ENCODE data around the gene SHROOM4. TPM values are rescaled to one million over a fixed set of nuclear protein-coding genes. Genes with fewer than 3 reads are reported as not detected.

SHROOM4 gene
- total RNA-seq, 3 donors from 2014 or later (not counting 1 experiment from before 2014, with no cell fraction given), result 0.05 to 0.09 TPM; not detected in 1

DNA sequence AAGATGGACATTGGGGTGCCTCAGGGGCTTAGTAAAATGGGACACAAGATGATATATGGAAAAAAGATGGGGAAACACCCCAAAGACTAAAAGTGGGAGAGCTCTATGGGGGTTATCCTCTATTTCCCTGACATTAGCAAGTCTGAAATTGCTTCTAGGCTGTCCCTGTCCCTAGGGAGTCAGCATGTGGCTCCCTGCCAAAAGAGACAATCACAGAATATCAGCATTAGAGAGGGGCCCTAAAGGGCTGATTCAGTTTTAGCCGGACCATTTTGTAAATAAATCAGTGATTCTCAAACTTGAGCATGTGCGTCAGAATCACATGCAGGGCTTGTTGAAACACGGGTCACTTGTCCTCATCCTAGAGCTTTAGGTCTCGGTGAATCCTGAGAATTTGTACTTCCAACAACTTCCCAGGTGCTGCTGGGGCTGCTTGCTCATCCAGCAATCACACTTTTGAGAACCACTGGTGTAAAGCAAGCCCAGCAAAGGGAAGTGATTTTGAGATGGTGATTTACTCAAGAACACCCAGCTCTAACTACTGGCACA lies 178.1 kb downstream of the SHROOM4 start:
- ATAC-seq (no peak), DNase-seq (no peak)
- no peaks in the 10 kb centered on the region for H3K9me3 ChIP-seq (ENCODE audit: control insufficient read depth, insufficient read depth, low read length)
- H3K4me1 Mint-ChIP-seq, result peaks cover 8 to 14% of the 10 kb centered on the region in 2 donors
- TF ChIP-seq, protein P1, sequence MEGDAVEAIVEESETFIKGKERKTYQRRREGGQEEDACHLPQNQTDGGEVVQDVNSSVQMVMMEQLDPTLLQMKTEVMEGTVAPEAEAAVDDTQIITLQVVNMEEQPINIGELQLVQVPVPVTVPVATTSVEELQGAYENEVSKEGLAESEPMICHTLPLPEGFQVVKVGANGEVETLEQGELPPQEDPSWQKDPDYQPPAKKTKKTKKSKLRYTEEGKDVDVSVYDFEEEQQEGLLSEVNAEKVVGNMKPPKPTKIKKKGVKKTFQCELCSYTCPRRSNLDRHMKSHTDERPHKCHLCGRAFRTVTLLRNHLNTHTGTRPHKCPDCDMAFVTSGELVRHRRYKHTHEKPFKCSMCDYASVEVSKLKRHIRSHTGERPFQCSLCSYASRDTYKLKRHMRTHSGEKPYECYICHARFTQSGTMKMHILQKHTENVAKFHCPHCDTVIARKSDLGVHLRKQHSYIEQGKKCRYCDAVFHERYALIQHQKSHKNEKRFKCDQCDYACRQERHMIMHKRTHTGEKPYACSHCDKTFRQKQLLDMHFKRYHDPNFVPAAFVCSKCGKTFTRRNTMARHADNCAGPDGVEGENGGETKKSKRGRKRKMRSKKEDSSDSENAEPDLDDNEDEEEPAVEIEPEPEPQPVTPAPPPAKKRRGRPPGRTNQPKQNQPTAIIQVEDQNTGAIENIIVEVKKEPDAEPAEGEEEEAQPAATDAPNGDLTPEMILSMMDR (IDR thresholded peaks at IDR 0.05), result no peak
- H3K9me3 Mint-ChIP-seq, result no peaks in the 10 kb centered on the region
- no peak overlapping the region for H3K27ac Mint-ChIP-seq
- H3K36me3 ChIP-seq (ENCODE audit: control insufficient read depth, insufficient read depth, low read length), result no peaks in the 10 kb centered on the region
- peaks cover 7% of the 10 kb centered on the region for H3K4me1 ChIP-seq (ENCODE audit: control insufficient read depth, insufficient read depth, low read length)
- no peaks in the 10 kb centered on the region for H3K27me3 Mint-ChIP-seq (ENCODE audit: low read depth in 2 of 2)
- WGBS (ENCODE audit: insufficient coverage), result 97% methylated on average over 4 of the region's 4 CpGs
- no peaks in the 10 kb centered on the region for H3K36me3 Mint-ChIP-seq
- no peak overlapping the region for H3K4me3 Mint-ChIP-seq
- H3K27me3 ChIP-seq (ENCODE audit: control insufficient read depth, insufficient read depth, low read length), result no peaks in the 10 kb centered on the region
- intact Hi-C loops (cut with micrococcal nuclease), result no loop called here
- H3K27ac ChIP-seq (ENCODE audit: low read length), result no peak overlapping the region
- no peak overlapping the region for H3K4me3 ChIP-seq (ENCODE audit: low read length)

DNA sequence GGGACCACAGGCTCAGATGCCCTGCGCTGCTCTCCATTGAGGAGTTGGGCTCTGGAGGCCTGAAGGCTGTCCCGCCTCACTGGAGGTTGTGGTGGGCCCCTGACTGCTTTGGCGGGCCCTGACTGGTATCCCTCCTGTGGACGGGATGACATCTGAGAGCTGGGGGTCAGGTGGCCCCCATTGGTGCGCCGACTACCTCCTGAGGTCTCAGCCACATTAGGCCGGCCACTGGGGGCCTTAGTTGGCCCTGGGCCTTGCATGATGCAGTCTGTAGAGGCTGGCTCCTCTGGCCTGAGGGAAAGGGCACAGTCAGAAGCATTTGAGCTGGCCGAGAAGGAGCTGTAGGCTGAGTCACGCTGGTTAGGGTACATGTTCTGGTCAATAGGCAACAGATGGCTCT lies 178.8 kb downstream of the SHROOM4 start:
- peaks cover 0 to 7% of the 10 kb centered on the region in 2 donors for H3K27me3 Mint-ChIP-seq (ENCODE audit: low read depth in 2 of 2)
- no peak overlapping the region for H3K27ac Mint-ChIP-seq

DNA sequence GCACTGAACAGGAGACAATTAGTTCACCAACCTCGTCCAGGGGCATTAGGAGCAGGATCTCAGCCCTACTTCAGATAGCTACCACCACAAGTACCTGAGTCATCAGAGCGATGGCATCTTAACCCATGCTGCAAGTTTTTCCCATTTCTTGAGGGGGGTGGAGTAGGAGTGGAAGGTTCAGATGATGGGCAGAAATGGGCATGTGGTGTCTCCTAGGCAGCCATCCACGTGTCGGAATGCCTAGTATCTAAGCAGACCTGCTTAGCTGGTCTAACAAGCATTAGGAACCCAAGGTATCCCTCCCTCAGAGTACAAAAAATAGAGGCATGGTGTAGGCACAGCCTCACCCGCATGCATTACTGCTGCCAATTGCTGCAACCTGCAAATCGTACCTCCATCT lies 184.2 kb downstream of the SHROOM4 start:
- H3K4me3 ChIP-seq (ENCODE audit: low read length), result no peak overlapping the region
- no peaks in the 10 kb centered on the region for H3K4me1 ChIP-seq (ENCODE audit: control insufficient read depth, insufficient read depth, low read length)
- WGBS (ENCODE audit: insufficient coverage), result 90% methylated on average over 5 of the region's 6 CpGs
- no peaks in the 10 kb centered on the region for H3K9me3 ChIP-seq (ENCODE audit: control insufficient read depth, insufficient read depth, low read length)
- Mint-ChIP-seq H3K36me3 (no peaks in the 10 kb centered on the region), H3K9me3 (no peaks in the 10 kb centered on the region), H3K27me3 (ENCODE audit: low read depth in 2 of 2) (peaks cover 0 to 8% of the 10 kb centered on the region in 2 donors), H3K27ac (no peak overlapping the region), H3K4me1 (no peaks in the 10 kb centered on the region), H3K4me3 (no peak overlapping the region)
- TF ChIP-seq, protein P1 (IDR thresholded peaks at IDR 0.05), result no peak
- no peak overlapping the region for H3K27ac ChIP-seq (ENCODE audit: low read length)
- ATAC-seq (no peak), DNase-seq (no peak)
- H3K27me3 ChIP-seq (ENCODE audit: control insufficient read depth, insufficient read depth, low read length), result no peaks in the 10 kb centered on the region
- no peaks in the 10 kb centered on the region for H3K36me3 ChIP-seq (ENCODE audit: control insufficient read depth, insufficient read depth, low read length)
- intact Hi-C loops (cut with micrococcal nuclease), result no loop called here

More for the DNA sequence above, 178.8 kb downstream of the SHROOM4 start:
- no peak for DNase-seq
- Histone ChIP-seq H3K4me1 (ENCODE audit: control insufficient read depth, insufficient read depth, low read length) (peaks cover 7% of the 10 kb centered on the region), H3K27me3 (ENCODE audit: control insufficient read depth, insufficient read depth, low read length) (no peaks in the 10 kb centered on the region), H3K9me3 (ENCODE audit: control insufficient read depth, insufficient read depth, low read length) (no peaks in the 10 kb centered on the region), H3K4me3 (ENCODE audit: low read length) (no peak overlapping the region), H3K36me3 (ENCODE audit: control insufficient read depth, insufficient read depth, low read length) (no peaks in the 10 kb centered on the region), H3K27ac (ENCODE audit: low read length) (no peak overlapping the region)
- H3K4me1 Mint-ChIP-seq, result peaks cover 8 to 14% of the 10 kb centered on the region in 2 donors
- no peak overlapping the region for H3K4me3 Mint-ChIP-seq
- TF ChIP-seq, protein P1 (IDR thresholded peaks at IDR 0.05), result no peak
- 85% methylated on average over 9 of the region's 9 CpGs for WGBS (ENCODE audit: insufficient coverage)
- H3K9me3 Mint-ChIP-seq, result no peaks in the 10 kb centered on the region
- intact Hi-C loops (cut with micrococcal nuclease), result no loop called here
- H3K36me3 Mint-ChIP-seq, result no peaks in the 10 kb centered on the region
- ATAC-seq, result no peak

DNA sequence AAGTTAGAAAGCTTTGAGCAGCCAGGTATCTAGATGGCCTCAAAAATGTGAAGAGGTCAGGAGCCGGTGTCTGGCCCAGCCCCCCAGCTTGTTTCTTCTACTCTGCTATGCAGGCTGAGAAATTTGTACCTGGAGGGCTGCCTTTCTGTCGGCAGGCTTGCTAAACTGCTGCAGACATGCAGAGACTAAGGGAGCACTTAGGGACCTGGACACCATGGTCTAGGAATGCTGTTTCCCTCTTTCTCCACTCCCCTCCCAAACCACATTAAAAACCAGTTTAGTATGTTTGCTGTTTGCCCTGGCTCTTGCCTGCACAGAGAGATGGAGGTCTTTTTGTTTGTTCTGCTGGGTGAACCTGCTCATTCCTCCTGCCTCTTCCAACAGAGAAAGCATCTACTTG lies 186.3 kb downstream of the SHROOM4 start:
- H3K4me3 Mint-ChIP-seq, result no peak overlapping the region
- no peaks in the 10 kb centered on the region for H3K36me3 Mint-ChIP-seq
- no peaks in the 10 kb centered on the region for H3K9me3 Mint-ChIP-seq
- DNase-seq (no peak), ATAC-seq (no peak)
- Histone ChIP-seq H3K27me3 (ENCODE audit: control insufficient read depth, insufficient read depth, low read length) (no peaks in the 10 kb centered on the region), H3K4me1 (ENCODE audit: control insufficient read depth, insufficient read depth, low read length) (no peaks in the 10 kb centered on the region), H3K27ac (ENCODE audit: low read length) (no peak overlapping the region), H3K9me3 (ENCODE audit: control insufficient read depth, insufficient read depth, low read length) (no peaks in the 10 kb centered on the region), H3K36me3 (ENCODE audit: control insufficient read depth, insufficient read depth, low read length) (no peaks in the 10 kb centered on the region), H3K4me3 (ENCODE audit: low read length) (no peak overlapping the region)
- WGBS (ENCODE audit: insufficient coverage), result 64% methylated on average over 2 of the region's 2 CpGs
- TF ChIP-seq, protein P1 (IDR thresholded peaks at IDR 0.05), result no peak
- intact Hi-C loops (cut with micrococcal nuclease), result no loop called here
- no peaks in the 10 kb centered on the region for H3K4me1 Mint-ChIP-seq
- peaks cover 0 to 8% of the 10 kb centered on the region in 2 donors for H3K27me3 Mint-ChIP-seq (ENCODE audit: low read depth in 2 of 2)
- no peak overlapping the region for H3K27ac Mint-ChIP-seq

Data from natural killer cell (primary cell).